ENCODE data around the gene ZSCAN22.

- TF ChIP-seq CTCF (conservative IDR thresholded peaks at IDR 0.05; ENCODE audit: low read depth in 2 of 2), result no peak
- TF ChIP-seq REST (IDR thresholded peaks at IDR 0.05; ENCODE audit: unreplicated experiment), result no peak
- TF ChIP-seq EZH2 (IDR thresholded peaks at IDR 0.05; ENCODE audit: low read depth, unreplicated experiment), result no peak
- no peak for TF ChIP-seq POLR2AphosphoS5 (IDR thresholded peaks at IDR 0.05; ENCODE audit: low read depth)
- no peak for TF ChIP-seq NANOG (IDR thresholded peaks at IDR 0.05; ENCODE audit: borderline replicate concordance)
These were observed 30.8 kb downstream of the ZSCAN22 start for GRCh38 chr19:58357481-58358145.

Data from GM23338 (cell line).